HepG2 (cell line): ENCODE measurements around the gene TNNI3. TPM values are rescaled to one million over a fixed set of nuclear protein-coding genes. Genes with fewer than 3 reads are reported as not detected.
A peak's percentile ranks its signal among the peaks of the same experiment; 100 is the strongest.

Experiments
- ATAC-seq: fragments of 200-7000 bp; cut with Tn5 transposase; 3 replicates; pipeline ENCODE4 v1.9.1; 2020; ENCODE audit warnings: mild to moderate bottlenecking, moderate library complexity
- BruUV-seq: library from RNA; stranded (reverse); fragments of 400-500 nt; replicated peaks from 2 replicates; lab custom pipeline; 2021; lab: Mats Ljungman, UMichigan
- CTCF ChIA-PET: fragments of 300-600 bp; formaldehyde crosslinking; extraction: SDS; loops from one replicate; lab custom pipeline; 2021; ENCODE audit warnings: low total read pairs, inconsistent platforms, low intra/inter-chr PET ratio; lab: Yijun Ruan, JAX
- POLR2A ChIA-PET: fragments of 350-600 bp; sonication (Branson Sonifier 250); formaldehyde crosslinking; loops from one replicate; lab custom pipeline; 2020; ENCODE audit warnings: antibody characterized with exemption, inconsistent platforms; lab: Yijun Ruan, JAX
- DNase-seq: peaks from one replicate; pipeline ENCODE4 v3.0.0-alpha.2; 2015; ENCODE audit warnings: low spot score
- FAIRE-seq: peaks from 3 replicates; lab custom pipeline; 2011; peaks lifted over from hg19 to GRCh38; lab: Jason Lieb, UNC
- H2AFZ ChIP-seq: one replicate; pipeline ENCODE4 v1.6.1; 2011; ENCODE audit warnings: low read length, inconsistent platforms
- H3K27ac ChIP-seq: fragments of 300-600 bp; 3 replicates; pipeline ENCODE4 v1.8.0; 2011; ENCODE audit warnings: mixed run types, mild to moderate bottlenecking, mixed read lengths, low read length, inconsistent platforms; ENCODE audit not compliant: insufficient read depth; ENCODE audit errors: extremely low read length
- H3K27me3 ChIP-seq, 2 experiments: fragments of 200-600 bp in 1 of 2; 2 replicates in 1 of 2; 3 replicates in 1 of 2; pipeline versions ENCODE4 v1.6.0 to v1.8.0; 2011; ENCODE audit warnings: low read length in 2 of 2, mild to moderate bottlenecking in 2 of 2, moderate library complexity in 2 of 2, inconsistent platforms in 1 of 2; ENCODE audit not compliant: insufficient read depth in 2 of 2, control insufficient read depth in 1 of 2
- H3K36me3 ChIP-seq, 2 experiments: fragments of 200-600 bp in 1 of 2; replicated peaks in 1 of 2; 2 replicates in 1 of 2; 3 replicates in 1 of 2; pipeline versions ENCODE4 v1.5.1 to v1.8.0; 2011; ENCODE audit warnings: low read length in 2 of 2, inconsistent platforms in 1 of 2; ENCODE audit not compliant: insufficient read depth in 2 of 2, control insufficient read depth in 1 of 2
- H3K4me1 ChIP-seq: 2 replicates; pipeline ENCODE4 v1.5.1; 2012; ENCODE audit warnings: low read length, inconsistent platforms; ENCODE audit not compliant: insufficient read depth
- H3K4me2 ChIP-seq: 2 replicates; pipeline ENCODE4 v1.6.0; 2011; ENCODE audit warnings: low read depth, low read length, inconsistent platforms
- H3K4me3 ChIP-seq, 3 experiments: fragments of 200-600 bp in 1 of 3; sonication (generic), shearing (Covaris generic) in 1 of 3; replicated peaks in 1 of 3; 2 replicates each; pipeline ENCODE4 v1.5.1; 2011 to 2016; ENCODE audit warnings: low read length in 3 of 3, inconsistent platforms in 2 of 3, low read depth in 2 of 3, mild to moderate bottlenecking in 2 of 3, control low read depth in 1 of 3, mixed read lengths in 1 of 3; ENCODE audit not compliant: insufficient read depth in 1 of 3
- H3K79me2 ChIP-seq: one replicate; pipeline ENCODE4 v1.6.1; 2011; ENCODE audit warnings: low read length, inconsistent platforms; ENCODE audit not compliant: insufficient read depth
- H3K9ac ChIP-seq: 2 replicates; pipeline ENCODE4 v1.6.0; 2011; ENCODE audit warnings: mild to moderate bottlenecking, low read depth, low read length, inconsistent platforms; ENCODE audit not compliant: insufficient read depth
- H3K9me3 ChIP-seq: 2 replicates; pipeline ENCODE4 v1.5.1; 2012; ENCODE audit warnings: mild to moderate bottlenecking, low read length
- H4K20me1 ChIP-seq: 2 replicates; pipeline ENCODE4 v1.6.0; 2011; ENCODE audit warnings: inconsistent platforms, mild to moderate bottlenecking, low read length, moderate library complexity; ENCODE audit not compliant: insufficient read depth
- GABPA ChIP-seq, 2 experiments: IDR thresholded peaks; 2 replicates each; pipeline ENCODE4 v1.6.1; 2011 to 2016; ENCODE audit warnings: low read depth in 2 of 2, low read length in 1 of 2, missing biosample characterization in 1 of 2, missing genetic modification characterization in 1 of 2
- GMEB2 ChIP-seq: IDR thresholded peaks from 2 replicates; pipeline ENCODE4 v1.6.1; 2016; ENCODE audit warnings: missing biosample characterization, missing genetic modification reagents, low read depth
- HOXA7 ChIP-seq: sonication (generic); formaldehyde crosslinking; IDR thresholded peaks from 2 replicates; pipeline ENCODE4 v1.8.1; 2022; ENCODE audit warnings: mild to moderate bottlenecking, missing genetic modification reagents, moderate library complexity
- KLF11 ChIP-seq: IDR thresholded peaks from 2 replicates; pipeline ENCODE4 v1.6.1; 2016; ENCODE audit warnings: missing compliant biosample characterization
- NFE2L2 ChIP-seq: fragments of 150-350 bp; IDR thresholded peaks from 2 replicates; pipeline ENCODE4 v1.6.1; 2014; ENCODE audit warnings: low read length
- THAP11 ChIP-seq: IDR thresholded peaks from 2 replicates; pipeline ENCODE4 v1.6.1; 2016; ENCODE audit warnings: missing biosample characterization, missing genetic modification reagents
- YEATS2 ChIP-seq: sonication (generic); formaldehyde crosslinking; IDR thresholded peaks from 2 replicates; pipeline ENCODE4 v1.4.0; 2020; ENCODE audit warnings: missing genetic modification reagents, borderline replicate concordance
- ZNF616 ChIP-seq: sonication (generic); formaldehyde crosslinking; IDR thresholded peaks from 2 replicates; pipeline ENCODE4 v1.5.0; 2020; ENCODE audit warnings: low read depth, mild to moderate bottlenecking, missing genetic modification reagents
- WGBS: methylation state at CpG from one replicate; pipeline ENCODE4 v1.1.6; 2017; ENCODE audit warnings: low lambda C conversion rate; 5-methylcytosine and 5-hydroxymethylcytosine counted together
- in situ Hi-C: cut with HindIII; loops from 2 replicates; pipeline ENCODE4 v1.10.0; 2017; ENCODE audit warnings: low pct_unique_long_range_greater_than_20kb; ENCODE audit not compliant: extremely low pct_ligation_motif_present
- intact Hi-C: fragments of 100-400 bp; cut with micrococcal nuclease; formaldehyde crosslinking; loops from one replicate; pipeline ENCODE4 v1.10.0; 2022; ENCODE audit not compliant: unreplicated experiment
- polyA plus RNA-seq, 8 experiments: library from polyadenylated mRNA; depleted of rRNA in 3 of 8; stranded (reverse) in 7 of 8; unstranded in 1 of 8; fragments of >200 nt; fragmentation: Illumina TruSeq in 4 of 8; extraction: Trizol in 4 of 8; gene quantifications; 2 replicates each; pipeline versions ENCODE4 v1.2.1 to v1.2.3, GENCODE V29; 2011 to 2016; ENCODE audit warnings: low read depth in 4 of 8, missing spikeins in 1 of 8, mixed read lengths in 1 of 8; ENCODE audit not compliant: insufficient read depth in 1 of 8
- total RNA-seq, 5 experiments: library from RNA; depleted of rRNA; stranded (reverse); fragments of >200 nt; fragmentation: Illumina TruSeq; extraction: Trizol; gene quantifications; 2 replicates each; pipeline ENCODE4 v1.2.3, GENCODE V29; 2016; ENCODE audit warnings: low read depth in 1 of 5
- TF ChIP-seq, protein P1 (sequence below): sonication (generic); formaldehyde crosslinking; IDR thresholded peaks from 2 replicates; pipeline ENCODE4 v1.9.0; 2021; ENCODE audit warnings: missing genetic modification reagents, borderline replicate concordance

Gene TNNI3
- total and polyA plus RNA-seq, 2 of the 13 experiments (the other 11 are each of a cell fraction or from before 2014, with no cell fraction given), result 3.5 to 3.7 TPM

GRCh38 chr19:55176076-55176475 is 18.5 kb upstream of the TNNI3 start:
- H3K9me3 ChIP-seq, result no peaks in the 10 kb centered on the region
- H3K79me2 ChIP-seq, result no peaks in the 10 kb centered on the region
- no peak overlapping the region for H2AFZ ChIP-seq
- no peak overlapping the region for H3K4me3 ChIP-seq
- peaks cover 0 to 1% of the 10 kb centered on the region in 2 experiments; a peak in 1 of 5 replicates for H3K36me3 ChIP-seq
- peaks cover 31% of the 10 kb centered on the region for H3K4me1 ChIP-seq
- in situ Hi-C loops (no loop called here), intact Hi-C loops (no loop called here)
- H3K27ac ChIP-seq, result no peak overlapping the region
- no peak for DNase-seq
- H3K4me2 ChIP-seq, result no peak overlapping the region
- peaks cover 3 to 48% of the 10 kb centered on the region in 2 experiments for H3K27me3 ChIP-seq
- BruUV-seq, result no TSS peak
- WGBS, result 17% methylated on average over 1 of the region's 2 CpGs
- no peak overlapping the region for H3K9ac ChIP-seq
- no peak for TF ChIP-seq HOXA7 (CRISPR knock-in tag)
- TF ChIP-seq YEATS2 (CRISPR knock-in tag), result 0 out of 2 replicates have a peak, but pooled peaks have one; percentile 19
- no peak for TF ChIP-seq KLF11 (CRISPR knock-in tag)
- TF ChIP-seq GMEB2 (CRISPR knock-in tag), result no peak
- TF ChIP-seq, protein P1, sequence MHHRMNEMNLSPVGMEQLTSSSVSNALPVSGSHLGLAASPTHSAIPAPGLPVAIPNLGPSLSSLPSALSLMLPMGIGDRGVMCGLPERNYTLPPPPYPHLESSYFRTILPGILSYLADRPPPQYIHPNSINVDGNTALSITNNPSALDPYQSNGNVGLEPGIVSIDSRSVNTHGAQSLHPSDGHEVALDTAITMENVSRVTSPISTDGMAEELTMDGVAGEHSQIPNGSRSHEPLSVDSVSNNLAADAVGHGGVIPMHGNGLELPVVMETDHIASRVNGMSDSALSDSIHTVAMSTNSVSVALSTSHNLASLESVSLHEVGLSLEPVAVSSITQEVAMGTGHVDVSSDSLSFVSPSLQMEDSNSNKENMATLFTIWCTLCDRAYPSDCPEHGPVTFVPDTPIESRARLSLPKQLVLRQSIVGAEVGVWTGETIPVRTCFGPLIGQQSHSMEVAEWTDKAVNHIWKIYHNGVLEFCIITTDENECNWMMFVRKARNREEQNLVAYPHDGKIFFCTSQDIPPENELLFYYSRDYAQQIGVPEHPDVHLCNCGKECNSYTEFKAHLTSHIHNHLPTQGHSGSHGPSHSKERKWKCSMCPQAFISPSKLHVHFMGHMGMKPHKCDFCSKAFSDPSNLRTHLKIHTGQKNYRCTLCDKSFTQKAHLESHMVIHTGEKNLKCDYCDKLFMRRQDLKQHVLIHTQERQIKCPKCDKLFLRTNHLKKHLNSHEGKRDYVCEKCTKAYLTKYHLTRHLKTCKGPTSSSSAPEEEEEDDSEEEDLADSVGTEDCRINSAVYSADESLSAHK, result no peak
- TF ChIP-seq GABPA (IDR thresholded peaks at IDR 0.05; ENCODE audit: low read depth, low read length), result no peak
- TF ChIP-seq GABPA (CRISPR knock-in tag; IDR thresholded peaks at IDR 0.05; ENCODE audit: low read depth), result peak; percentile 48; the same call in 1 of the 2 replicates
- TF ChIP-seq NFE2L2, result no peak
- no peak for TF ChIP-seq ZNF616
- peak; percentile 44; the same call in 1 of the 2 replicates for TF ChIP-seq THAP11 (CRISPR knock-in tag)
- peaks cover 13% of the 10 kb centered on the region; the same call in 1 of the 2 replicates for H4K20me1 ChIP-seq
- no peak for ATAC-seq
- POLR2A ChIA-PET, result interaction anchor here (1.1 kb wide), 1 partner anchor 31 kb away, joined by 3 read pairs; no protein-coding TSS in a partner anchor
- no peak for FAIRE-seq
- CTCF ChIA-PET, result no interaction called here
